H1 (cell line): ENCODE results near the gene TMUB2.

Experiments used
- JUN ChIP-seq: IDR thresholded peaks from 2 replicates; pipeline ENCODE4 v1.6.1; 2011; ENCODE audit warnings: low read depth, mild to moderate bottlenecking, improper control_type of control experiment, low read length
- POLR2A ChIP-seq, 2 experiments: IDR thresholded peaks; 1 replicate in 1 of 2; 2 replicates in 1 of 2; pipeline ENCODE4 v1.6.1; 2011; ENCODE audit warnings: low read depth in 2 of 2, low read length in 2 of 2, mild to moderate bottlenecking in 2 of 2; ENCODE audit errors: control extremely low read depth in 1 of 2
- RFX5 ChIP-seq: IDR thresholded peaks from 2 replicates; pipeline ENCODE4 v1.6.1; 2011; ENCODE audit warnings: low read depth, low read length, improper control_type of control experiment, borderline replicate concordance
- SIRT6 ChIP-seq: IDR thresholded peaks from one replicate; pipeline ENCODE4 v1.7.1; 2012; ENCODE audit warnings: low read length, inconsistent platforms
- TF ChIP-seq, protein P1 (sequence below): IDR thresholded peaks from 2 replicates; pipeline ENCODE4 v1.6.1; 2011; ENCODE audit warnings: low read depth, mild to moderate bottlenecking, low read length; ENCODE audit not compliant: insufficient read depth
- TF ChIP-seq, protein P2 (sequence below), 3 experiments: IDR thresholded peaks; 1 replicate in 2 of 3; 2 replicates in 1 of 3; pipeline versions ENCODE4 v1.5.1 to v1.6.1; 2011; ENCODE audit warnings: low read length in 3 of 3, mild to moderate bottlenecking in 3 of 3, inconsistent platforms in 2 of 3, low read depth in 1 of 3, moderate library complexity in 1 of 3; ENCODE audit not compliant: insufficient read depth in 1 of 3; ENCODE audit errors: control extremely low read depth in 1 of 3
- TF ChIP-seq, protein P3 (sequence below): IDR thresholded peaks from 2 replicates; pipeline ENCODE4 v1.6.1; 2012; ENCODE audit warnings: low read length, inconsistent platforms

DNA sequence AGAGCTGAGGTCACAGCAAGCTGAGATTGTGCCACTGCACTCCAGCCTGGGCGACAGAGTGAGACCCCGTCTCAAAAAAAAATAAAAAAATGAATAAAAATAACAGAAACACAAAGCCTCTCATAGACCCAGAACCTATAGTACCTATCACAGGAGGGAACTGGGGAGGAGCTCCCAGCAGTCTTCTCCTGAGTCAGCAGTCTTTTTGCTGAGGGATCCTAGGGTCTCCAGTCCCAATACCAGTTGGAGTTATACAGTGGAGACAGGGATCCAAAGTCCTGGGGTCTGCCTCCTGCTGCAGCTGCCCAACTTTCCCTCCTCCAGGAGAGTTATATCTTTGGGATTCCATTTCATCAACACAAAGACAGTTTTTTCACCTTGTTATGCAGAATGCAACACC lies 3.7 kb upstream of the TMUB2 start:
- TF ChIP-seq RFX5 (no peak), JUN (no peak), SIRT6 (no peak), POLR2A (IDR thresholded peaks at IDR 0.05; ENCODE audit: control extremely low read depth in 1 of 2, low read depth in 2 of 2, low read length in 2 of 2) (no peak)
- TF ChIP-seq, protein P1, sequence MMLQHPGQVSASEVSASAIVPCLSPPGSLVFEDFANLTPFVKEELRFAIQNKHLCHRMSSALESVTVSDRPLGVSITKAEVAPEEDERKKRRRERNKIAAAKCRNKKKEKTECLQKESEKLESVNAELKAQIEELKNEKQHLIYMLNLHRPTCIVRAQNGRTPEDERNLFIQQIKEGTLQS, result no peak
- TF ChIP-seq, protein P2, sequence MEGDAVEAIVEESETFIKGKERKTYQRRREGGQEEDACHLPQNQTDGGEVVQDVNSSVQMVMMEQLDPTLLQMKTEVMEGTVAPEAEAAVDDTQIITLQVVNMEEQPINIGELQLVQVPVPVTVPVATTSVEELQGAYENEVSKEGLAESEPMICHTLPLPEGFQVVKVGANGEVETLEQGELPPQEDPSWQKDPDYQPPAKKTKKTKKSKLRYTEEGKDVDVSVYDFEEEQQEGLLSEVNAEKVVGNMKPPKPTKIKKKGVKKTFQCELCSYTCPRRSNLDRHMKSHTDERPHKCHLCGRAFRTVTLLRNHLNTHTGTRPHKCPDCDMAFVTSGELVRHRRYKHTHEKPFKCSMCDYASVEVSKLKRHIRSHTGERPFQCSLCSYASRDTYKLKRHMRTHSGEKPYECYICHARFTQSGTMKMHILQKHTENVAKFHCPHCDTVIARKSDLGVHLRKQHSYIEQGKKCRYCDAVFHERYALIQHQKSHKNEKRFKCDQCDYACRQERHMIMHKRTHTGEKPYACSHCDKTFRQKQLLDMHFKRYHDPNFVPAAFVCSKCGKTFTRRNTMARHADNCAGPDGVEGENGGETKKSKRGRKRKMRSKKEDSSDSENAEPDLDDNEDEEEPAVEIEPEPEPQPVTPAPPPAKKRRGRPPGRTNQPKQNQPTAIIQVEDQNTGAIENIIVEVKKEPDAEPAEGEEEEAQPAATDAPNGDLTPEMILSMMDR (IDR thresholded peaks at IDR 0.05; ENCODE audit: control extremely low read depth in 1 of 3, insufficient read depth in 1 of 3, low read depth in 1 of 3, low read length in 3 of 3), result no peak
- TF ChIP-seq, protein P3, sequence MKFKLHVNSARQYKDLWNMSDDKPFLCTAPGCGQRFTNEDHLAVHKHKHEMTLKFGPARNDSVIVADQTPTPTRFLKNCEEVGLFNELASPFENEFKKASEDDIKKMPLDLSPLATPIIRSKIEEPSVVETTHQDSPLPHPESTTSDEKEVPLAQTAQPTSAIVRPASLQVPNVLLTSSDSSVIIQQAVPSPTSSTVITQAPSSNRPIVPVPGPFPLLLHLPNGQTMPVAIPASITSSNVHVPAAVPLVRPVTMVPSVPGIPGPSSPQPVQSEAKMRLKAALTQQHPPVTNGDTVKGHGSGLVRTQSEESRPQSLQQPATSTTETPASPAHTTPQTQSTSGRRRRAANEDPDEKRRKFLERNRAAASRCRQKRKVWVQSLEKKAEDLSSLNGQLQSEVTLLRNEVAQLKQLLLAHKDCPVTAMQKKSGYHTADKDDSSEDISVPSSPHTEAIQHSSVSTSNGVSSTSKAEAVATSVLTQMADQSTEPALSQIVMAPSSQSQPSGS, result no peak
